OCI-LY7 (cell line): Measurements from ENCODE around the gene ERMAP. TPM values are rescaled to one million over a fixed set of nuclear protein-coding genes. Genes with fewer than 3 reads are reported as not detected.

ENCODE experiments used
- BruUV-seq: library from RNA; stranded (reverse); fragments of 400-500 nt; replicated peaks from 2 replicates; lab custom pipeline; 2021; lab: Mats Ljungman, UMichigan
- CTCF ChIA-PET: fragments of 300-600 bp; sonication (Branson Sonifier 250); formaldehyde crosslinking; loops from one replicate; lab custom pipeline; 2022; ENCODE audit warnings: antibody characterized with exemption; ENCODE audit not compliant: unreplicated experiment; lab: Charles Lee
- POLR2A ChIA-PET: fragments of 300-600 bp; sonication (Branson Sonifier 250); formaldehyde crosslinking; loops from one replicate; lab custom pipeline; 2022; ENCODE audit warnings: antibody characterized with exemption; lab: Charles Lee
- DNase-seq: peaks from one replicate; pipeline ENCODE4 v3.0.0-alpha.2; 2015; ENCODE audit warnings: low spot score
- H2AFZ ChIP-seq: fragments of 200-600 bp; sonication (generic), shearing (Covaris generic); 2 replicates; pipeline ENCODE4 v1.6.1; 2014; ENCODE audit warnings: mild to moderate bottlenecking, antibody characterized with exemption, low read length, moderate library complexity
- H3K27ac ChIP-seq: fragments of 200-600 bp; sonication (generic); 2 replicates; pipeline ENCODE4 v1.5.1; 2014; ENCODE audit warnings: mixed run types, low read depth, mild to moderate bottlenecking, moderate library complexity, low read length, inconsistent platforms; ENCODE audit not compliant: poor library complexity, severe bottlenecking
- H3K36me3 ChIP-seq: fragments of 200-600 bp; sonication (generic); 2 replicates; pipeline ENCODE4 v1.6.1; 2014; ENCODE audit warnings: mild to moderate bottlenecking, antibody characterized with exemption, low read length, moderate library complexity, mixed read lengths; ENCODE audit not compliant: insufficient read depth
- H3K4me1 ChIP-seq: fragments of 200-600 bp; sonication (generic); 2 replicates; pipeline ENCODE4 v1.5.1; 2014; ENCODE audit warnings: mild to moderate bottlenecking, low read length; ENCODE audit not compliant: insufficient read depth, poor library complexity, severe bottlenecking
- H3K4me2 ChIP-seq: fragments of 200-600 bp; sonication (generic); 2 replicates; pipeline ENCODE4 v1.6.1; 2014; ENCODE audit warnings: mild to moderate bottlenecking, low read length
- H3K4me3 ChIP-seq: fragments of 200-600 bp; sonication (generic); 2 replicates; pipeline ENCODE4 v1.5.1; 2014; ENCODE audit warnings: mild to moderate bottlenecking, low read depth, low read length; ENCODE audit not compliant: poor library complexity, severe bottlenecking
- H3K79me2 ChIP-seq: fragments of 200-600 bp; sonication (generic); 2 replicates; pipeline ENCODE4 v1.6.1; 2016; ENCODE audit warnings: low read depth, mild to moderate bottlenecking, low read length, moderate library complexity, mixed read lengths; ENCODE audit not compliant: insufficient read depth
- H3K9me2 ChIP-seq: fragments of 200-600 bp; sonication (generic); 2 replicates; pipeline ENCODE4 v1.6.1; 2016; ENCODE audit warnings: mild to moderate bottlenecking, low read length, mixed read lengths; ENCODE audit not compliant: insufficient read depth
- H3K9me3 ChIP-seq: fragments of 200-600 bp; sonication (generic); 2 replicates; pipeline ENCODE4 v1.6.1; 2014; ENCODE audit warnings: mild to moderate bottlenecking, mixed run types, low read length, mixed read lengths
- H4K20me1 ChIP-seq: fragments of 200-600 bp; sonication (generic); 2 replicates; pipeline ENCODE4 v1.6.1; 2014; ENCODE audit warnings: mild to moderate bottlenecking, antibody characterized with exemption, low read length, moderate library complexity, mixed read lengths; ENCODE audit not compliant: insufficient read depth
- CTCF ChIP-seq: fragments of 200-600 bp; sonication (generic); conservative IDR thresholded peaks from 2 replicates; pipeline ENCODE4 v1.5.1; 2014; ENCODE audit warnings: mild to moderate bottlenecking, antibody characterized with exemption, low read length, moderate library complexity, mixed read lengths
- EZH2phosphoT487 ChIP-seq: fragments of 200-600 bp; sonication (generic); IDR thresholded peaks from 2 replicates; pipeline ENCODE4 v1.6.1; 2018; ENCODE audit warnings: low read depth, borderline replicate concordance, mild to moderate bottlenecking, mixed run types, antibody characterized with exemption, low read length, moderate library complexity, mixed read lengths
- intact Hi-C: fragments of 100-400 bp; cut with micrococcal nuclease; formaldehyde crosslinking; loops from one replicate; pipeline ENCODE4 v1.10.0; 2022; ENCODE audit not compliant: unreplicated experiment
- total RNA-seq, 2 experiments: library from RNA; depleted of rRNA in 1 of 2; stranded (reverse); fragments of >200 nt in 1 of 2; shearing (Covaris generic) in 1 of 2; gene quantifications; 2 replicates each; pipeline ENCODE4 v1.2.3, GENCODE V29; 2014 to 2022

ERMAP gene
- total RNA-seq, 2 experiments from 2014 or later = 2.7 to 5.1 TPM

GRCh38 chr1:42779725-42780124, 37.2 kb upstream of the ERMAP start:
- Histone ChIP-seq H3K4me1 (no peaks in the 10 kb centered on the region), H3K9me3 (no peaks in the 10 kb centered on the region), H3K9me2 (no peaks in the 10 kb centered on the region), H3K4me2 (no peak overlapping the region), H4K20me1 (no peaks in the 10 kb centered on the region; the same call in 1 of the 2 replicates), H2AFZ (no peak overlapping the region), H3K36me3 (peaks cover 77% of the 10 kb centered on the region), H3K4me3 (no peak overlapping the region), H3K27ac (no peak overlapping the region), H3K79me2 (no peaks in the 10 kb centered on the region)
- ChIA-PET CTCF (interaction anchor here (1.1 kb wide), 1 partner anchor 294 kb away, joined by 3 read pairs; no protein-coding TSS in a partner anchor), POLR2A (interaction anchor here (0.7 to 1.6 kb wide), 4 partner anchors 11 to 992 kb away, joined by 3 read pairs; no protein-coding TSS in a partner anchor)
- intact Hi-C loops = loop anchor here (2.0 kb wide), 1 partner anchor 133 kb away; no protein-coding TSS in a partner anchor
- BruUV-seq = no TSS peak
- DNase-seq = no peak
- TF ChIP-seq CTCF = no peak
- no peak for TF ChIP-seq EZH2phosphoT487

- intact Hi-C loops = no loop called here
- no peak for TF ChIP-seq EZH2phosphoT487
- no peak for TF ChIP-seq CTCF
- ChIA-PET CTCF (interaction anchor here (1.1 kb wide), 1 partner anchor 293 kb away, joined by 3 read pairs; no protein-coding TSS in a partner anchor), POLR2A (interaction anchor here (0.7 to 1.6 kb wide), 4 partner anchors 11 to 993 kb away, joined by 3 read pairs; no protein-coding TSS in a partner anchor)
- Histone ChIP-seq H2AFZ (no peak overlapping the region), H4K20me1 (no peaks in the 10 kb centered on the region; the same call in 1 of the 2 replicates), H3K4me1 (no peaks in the 10 kb centered on the region), H3K9me3 (no peaks in the 10 kb centered on the region), H3K4me2 (no peak overlapping the region), H3K27ac (no peak overlapping the region), H3K4me3 (no peak overlapping the region), H3K36me3 (peaks cover 72% of the 10 kb centered on the region), H3K79me2 (no peaks in the 10 kb centered on the region), H3K9me2 (no peaks in the 10 kb centered on the region)
- DNase-seq = no peak
- no TSS peak for BruUV-seq
These were observed 36.7 kb upstream of the ERMAP start for GRCh38 chr1:42780176-42780575.

- TF ChIP-seq EZH2phosphoT487 = no peak
- TF ChIP-seq CTCF = no peak
- ChIA-PET POLR2A (interaction anchor here (0.6 to 1.4 kb wide), 3 partner anchors 14 to 1811 kb away, joined by 4 to 5 read pairs (median 4); no protein-coding TSS in a partner anchor), CTCF (no interaction called here)
These were observed 33.8 kb upstream of the ERMAP start for GRCh38 chr1:42783092-42783491.

More at GRCh38 chr1:42783092-42783491, 33.8 kb upstream of the ERMAP start:
- Histone ChIP-seq H3K4me3 (no peak overlapping the region), H3K9me3 (no peaks in the 10 kb centered on the region), H3K4me2 (no peak overlapping the region), H4K20me1 (no peaks in the 10 kb centered on the region; the same call in 1 of the 2 replicates), H3K79me2 (no peaks in the 10 kb centered on the region), H3K36me3 (peaks cover 46% of the 10 kb centered on the region), H3K4me1 (no peaks in the 10 kb centered on the region), H3K27ac (no peak overlapping the region), H2AFZ (no peak overlapping the region), H3K9me2 (no peaks in the 10 kb centered on the region)
- no TSS peak for BruUV-seq
- DNase-seq = no peak
- intact Hi-C loops = no loop called here
